Right forelimb (tissue), 1 donor: ENCODE results near the gene GAPVD1.
A peak's percentile ranks its signal among the peaks of the same experiment; 100 is the strongest.

ENCODE experiments used
- DNase-seq: peaks from one replicate; pipeline ENCODE4 v3.0.0-alpha.2; 2018

Gene GAPVD1

DNA sequence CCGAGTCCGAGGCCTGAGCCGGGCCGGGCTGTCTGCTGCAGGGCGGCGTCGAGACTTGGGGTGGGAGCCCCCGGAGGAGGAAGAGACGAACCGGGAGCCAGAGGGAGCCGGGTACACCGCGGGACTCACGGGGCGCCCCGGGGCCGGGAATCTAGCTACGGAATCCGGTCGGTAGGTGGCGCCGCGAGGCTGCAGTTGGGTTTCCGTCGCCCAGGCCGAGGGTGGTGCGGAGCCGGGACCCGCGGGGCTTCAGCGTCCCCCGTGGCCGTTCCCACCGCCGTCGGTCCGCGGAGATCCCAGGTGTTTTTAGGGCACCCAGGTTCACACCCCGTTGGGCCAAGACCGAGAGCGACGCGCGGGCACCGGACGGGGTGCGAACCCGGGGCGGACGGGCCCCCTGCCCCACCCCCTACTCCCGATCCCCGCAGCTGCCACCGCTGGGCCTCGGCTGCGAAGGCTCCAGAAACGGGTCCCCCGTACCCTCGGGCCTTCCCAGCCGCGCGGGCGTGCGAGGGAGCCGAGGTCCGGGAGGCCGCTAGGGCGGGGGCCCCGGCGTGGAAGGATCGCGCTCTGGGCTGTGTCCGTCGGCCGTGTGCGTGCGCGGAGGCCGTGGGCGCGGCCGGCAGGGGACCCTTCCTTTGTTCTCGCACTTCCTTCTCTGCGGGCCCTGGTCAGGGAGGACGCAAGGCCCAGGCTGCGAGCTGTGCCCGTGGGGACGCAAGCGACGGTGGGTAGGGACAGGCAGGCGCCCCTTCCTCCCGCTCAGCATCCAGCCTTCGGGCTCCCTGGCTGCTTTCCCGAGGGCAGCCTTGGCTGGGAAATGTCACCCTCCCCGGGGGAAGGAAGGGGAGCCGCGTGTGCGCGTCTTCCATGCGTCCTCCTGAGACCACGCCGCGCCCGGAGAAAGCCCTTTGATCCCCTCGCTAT lies 146.6 kb downstream of the GAPVD1 start:
- peak; percentile 90 for DNase-seq

- DNase-seq: no peak
Measured at GRCh38 chr9:125409217-125409636, 147.6 kb downstream of the GAPVD1 start.

GRCh38 chr9:125409637-125410521 lies 148.3 kb downstream of the GAPVD1 start:
- no peak for DNase-seq

- DNase-seq: no peak
Measured at GRCh38 chr9:125410522-125410894, 148.9 kb downstream of the GAPVD1 start.

DNA sequence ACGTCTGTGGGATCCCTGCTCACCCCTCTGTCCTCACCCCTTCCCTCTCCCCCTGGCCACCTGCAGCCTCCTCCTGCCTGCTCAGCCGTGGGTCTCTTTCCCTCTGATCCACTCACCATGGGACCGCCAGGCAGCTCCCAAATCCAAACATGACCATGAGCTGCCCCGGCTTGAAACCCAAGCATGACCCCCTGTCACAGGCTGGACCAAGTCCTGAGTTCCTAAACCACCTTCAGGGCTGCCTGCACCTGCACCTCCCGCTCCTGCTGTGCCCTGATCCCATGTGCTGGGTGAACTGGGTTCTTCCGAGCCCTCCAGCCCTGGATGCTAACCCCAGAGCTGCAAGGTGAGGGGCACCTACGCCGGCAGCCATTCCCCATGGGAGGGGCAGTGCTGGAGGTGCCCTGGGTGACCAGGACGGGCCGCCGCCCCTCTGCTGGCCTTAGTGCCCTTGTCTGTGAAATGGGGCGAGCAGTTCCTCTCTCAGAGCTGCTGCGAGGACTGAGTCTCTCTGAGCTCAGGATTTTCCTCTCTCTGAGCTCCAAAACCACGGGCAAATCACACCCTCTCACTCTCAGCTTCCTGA lies 149.6 kb downstream of the GAPVD1 start:
- no peak for DNase-seq

DNA sequence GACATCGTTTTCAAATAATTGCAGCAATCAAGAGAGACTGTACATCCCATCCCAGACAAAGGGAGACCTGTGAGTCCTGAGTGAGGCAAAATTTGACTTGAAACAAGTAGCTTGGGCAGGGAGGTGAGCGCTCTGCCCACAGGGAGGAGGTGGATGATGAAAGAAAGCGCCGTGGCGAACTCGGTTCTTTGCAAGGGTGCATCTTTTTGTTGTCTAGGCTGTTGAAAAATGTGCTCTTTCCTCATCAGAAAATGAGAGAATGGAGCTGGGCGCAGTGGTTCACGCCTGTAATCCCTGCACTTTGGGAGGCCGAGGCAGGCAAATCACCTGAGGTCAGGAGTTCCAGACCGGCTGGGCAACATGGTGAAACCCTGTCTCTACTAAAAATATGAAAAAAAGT lies 150.5 kb downstream of the GAPVD1 start:
- DNase-seq: no peak

DNA sequence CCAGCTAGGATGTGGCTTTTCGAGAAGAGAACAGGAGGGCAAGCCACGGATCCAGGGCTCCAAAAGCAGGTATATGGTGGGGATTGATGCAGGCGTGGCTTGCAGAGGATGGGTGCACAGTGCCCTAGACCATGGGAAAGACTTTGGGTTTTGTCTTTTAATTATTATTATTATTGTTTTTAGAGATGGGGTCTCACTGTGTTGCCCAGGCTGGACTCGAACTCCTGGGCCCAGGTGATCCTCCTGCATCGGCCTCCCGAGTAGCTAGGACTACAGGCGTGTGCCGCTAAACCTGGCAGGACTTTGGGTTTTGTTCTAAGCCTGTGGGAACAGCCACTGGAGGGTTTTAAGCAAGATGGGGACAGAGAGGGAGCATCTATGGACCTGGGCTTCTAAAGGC lies 152.0 kb downstream of the GAPVD1 start:
- no peak for DNase-seq

GRCh38 chr9:125415583-125416460 lies 154.2 kb downstream of the GAPVD1 start:
- peak; percentile 45 for DNase-seq

DNA sequence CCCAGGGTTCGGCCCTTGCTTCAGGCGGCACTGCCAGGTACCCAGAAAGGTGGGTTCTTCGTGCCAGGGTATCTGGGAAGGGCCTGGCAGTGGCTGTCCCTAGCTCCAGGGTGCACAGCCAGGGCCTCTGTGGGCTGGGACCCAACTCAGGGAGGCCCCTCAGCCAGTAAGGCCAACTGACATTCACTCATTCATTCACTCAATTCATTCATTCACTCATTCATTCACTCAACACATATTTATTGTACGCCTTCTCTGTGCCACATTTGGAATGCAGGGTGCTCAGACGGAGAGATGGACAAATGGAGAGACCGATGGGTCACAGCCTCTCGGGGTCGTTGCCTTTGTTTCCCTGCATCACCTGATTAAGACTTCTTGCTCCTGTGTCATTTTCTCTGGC lies 154.9 kb downstream of the GAPVD1 start:
- DNase-seq: no peak
